Activated CD4-positive, alpha-beta T cell treated with anti-CD3 and anti-CD28 coated beads, Interleukin-2, amount 10 ng/mL, durations not matched to agents 24 days and 14 days (primary cell): ENCODE results near the gene ZNF205. TPM values are rescaled to one million over a fixed set of nuclear protein-coding genes. Genes with fewer than 3 reads are reported as not detected.
A peak's percentile ranks its signal among the peaks of the same experiment; 100 is the strongest.
"Not testable (repeated sequence)": the region's sequence is repeated elsewhere in the genome, so short reads cannot be mapped to it uniquely, and the experiment has no call there.

Source experiments
- DNase-seq: peaks from one replicate; pipeline ENCODE4 v3.0.0; 2022
- H3K27ac Mint-ChIP-seq: one replicate; pipeline ENCODE4 v1.8.0; 2022; ENCODE audit warnings: mild to moderate bottlenecking, mixed read lengths
- H3K27me3 Mint-ChIP-seq: one replicate; pipeline ENCODE4 v1.8.0; 2022; ENCODE audit warnings: mixed read lengths
- H3K36me3 Mint-ChIP-seq: one replicate; pipeline ENCODE4 v1.8.0; 2022; ENCODE audit warnings: low read depth, mild to moderate bottlenecking, mixed read lengths
- H3K4me1 Mint-ChIP-seq: one replicate; pipeline ENCODE4 v1.8.0; 2021; ENCODE audit warnings: mixed read lengths
- H3K4me3 Mint-ChIP-seq: one replicate; pipeline ENCODE4 v1.8.0; 2022; ENCODE audit warnings: mild to moderate bottlenecking, moderate library complexity, mixed read lengths
- H3K9me3 Mint-ChIP-seq: one replicate; pipeline ENCODE4 v1.8.0; 2021; ENCODE audit warnings: mixed read lengths
- intact Hi-C: fragments of 100-400 bp; cut with micrococcal nuclease; formaldehyde crosslinking; loops from one replicate; pipeline ENCODE4 v1.15.1; 2023
- total RNA-seq: library from RNA; stranded (reverse); gene quantifications from 2 replicates; pipeline ENCODE4 v1.2.3, GENCODE V29; 2022

Gene ZNF205
- total RNA-seq, 1 donor from 2014 or later: 0.21 TPM

- peaks cover 29% of the 10 kb centered on the region for H3K4me1 Mint-ChIP-seq
- peak overlapping the region; percentile 90 for H3K27ac Mint-ChIP-seq
- intact Hi-C loops: loop anchor here (1.0 to 5.0 kb wide), 2 partner anchors 8 to 299 kb away; no protein-coding TSS in a partner anchor
- H3K36me3 Mint-ChIP-seq: no peaks in the 10 kb centered on the region
- H3K4me3 Mint-ChIP-seq: peak overlapping the region; percentile 94
- H3K9me3 Mint-ChIP-seq: no peaks in the 10 kb centered on the region
- H3K27me3 Mint-ChIP-seq: peaks cover 18% of the 10 kb centered on the region
- DNase-seq: peak; percentile 96
Measured at GRCh38 chr16:3158510-3159314, 46.3 kb downstream of the ZNF205 start.

- no peak for DNase-seq
- H3K4me1 Mint-ChIP-seq: peaks cover 31% of the 10 kb centered on the region
- H3K9me3 Mint-ChIP-seq: no peaks in the 10 kb centered on the region
- H3K27me3 Mint-ChIP-seq: peaks cover 15% of the 10 kb centered on the region
- intact Hi-C loops: no loop called here
- H3K27ac Mint-ChIP-seq: no peak overlapping the region
- peak overlapping the region; percentile 35 for H3K4me3 Mint-ChIP-seq
- H3K36me3 Mint-ChIP-seq: no peaks in the 10 kb centered on the region
Measured at GRCh38 chr16:3161235-3162018, 49.0 kb downstream of the ZNF205 start.

GRCh38 chr16:3164121-3164991, 52.0 kb downstream of the ZNF205 start:
- Mint-ChIP-seq H3K4me1 (peaks cover 16% of the 10 kb centered on the region), H3K9me3 (no peaks in the 10 kb centered on the region), H3K27ac (no peak overlapping the region), H3K36me3 (no peaks in the 10 kb centered on the region), H3K27me3 (peaks cover 16% of the 10 kb centered on the region), H3K4me3 (no peak overlapping the region)
- intact Hi-C loops: no loop called here
- DNase-seq: no peak

- intact Hi-C loops: no loop called here
- Mint-ChIP-seq H3K4me1 (peaks cover 14% of the 10 kb centered on the region), H3K9me3 (no peaks in the 10 kb centered on the region), H3K36me3 (no peaks in the 10 kb centered on the region), H3K27me3 (peaks cover 24% of the 10 kb centered on the region), H3K27ac (no peak overlapping the region), H3K4me3 (peak overlapping the region; percentile 14)
- no peak for DNase-seq
Measured at GRCh38 chr16:3165111-3165822, 52.9 kb downstream of the ZNF205 start.

GRCh38 chr16:3166505-3166886, 54.1 kb downstream of the ZNF205 start:
- H3K27me3 Mint-ChIP-seq: peaks cover 33% of the 10 kb centered on the region
- peaks cover 2% of the 10 kb centered on the region for H3K36me3 Mint-ChIP-seq
- H3K27ac Mint-ChIP-seq: no peak overlapping the region
- no peak overlapping the region for H3K4me3 Mint-ChIP-seq
- DNase-seq: no peak
- intact Hi-C loops: loop anchor here (1.0 kb wide), 1 partner anchor 35 kb away; no protein-coding TSS in a partner anchor
- H3K9me3 Mint-ChIP-seq: no peaks in the 10 kb centered on the region
- peaks cover 23% of the 10 kb centered on the region for H3K4me1 Mint-ChIP-seq

GRCh38 chr16:3168729-3169128, 56.3 kb downstream of the ZNF205 start:
- H3K9me3 Mint-ChIP-seq, DNase-seq, intact Hi-C loops, H3K27ac Mint-ChIP-seq, H3K36me3 Mint-ChIP-seq, H3K4me3 Mint-ChIP-seq: not testable (repeated sequence)
- Mint-ChIP-seq H3K4me1 (peaks cover 32% of the 10 kb centered on the region), H3K27me3 (peaks cover 45% of the 10 kb centered on the region)

Other genes with a start within 250 kb of the ZNF205 start
- 21.2 and 22.2 TPM in 2 replicates for gene FLYWCH2, start 229.4 kb upstream of the ZNF205 start, total RNA-seq
- gene FLYWCH1, start 200.7 kb upstream of the ZNF205 start, total RNA-seq: 63.9 and 64.5 TPM in 2 replicates
- 0.17 and 0.28 TPM in 2 replicates for gene KREMEN2, start 148.3 kb upstream of the ZNF205 start, total RNA-seq
- gene PAQR4, start 143.2 kb upstream of the ZNF205 start, total RNA-seq: 41.0 and 43.3 TPM in 2 replicates
- 152 TPM in 2 replicates for gene PKMYT1, start 132.1 kb upstream of the ZNF205 start, total RNA-seq
- not detected in 2 replicates for gene CLDN9, start 99.7 kb upstream of the ZNF205 start, total RNA-seq
- not detected in 2 replicates for gene CLDN6, start 94.4 kb upstream of the ZNF205 start, total RNA-seq
- gene TNFRSF12A, start 92.2 kb upstream of the ZNF205 start, total RNA-seq: 7.3 TPM in 2 replicates
- gene HCFC1R1, start 88.6 kb upstream of the ZNF205 start, total RNA-seq: 29.4 TPM in 2 replicates
- gene THOC6, start 88.6 kb upstream of the ZNF205 start, total RNA-seq: 55.3 and 57.0 TPM in 2 replicates
- 0.43 and 0.63 TPM in 2 replicates for gene BICDL2, start 75.6 kb upstream of the ZNF205 start, total RNA-seq
- 8.1 and 10.2 TPM in 2 replicates for gene MMP25, start 66.0 kb upstream of the ZNF205 start, total RNA-seq
- 918 and 934 TPM in 2 replicates for gene IL32, start 46.9 kb upstream of the ZNF205 start, total RNA-seq
- gene ZSCAN10, start 13.3 kb upstream of the ZNF205 start, total RNA-seq: not detected in 2 replicates
- 9.5 and 10.6 TPM in 2 replicates for gene ZNF213, start 22.4 kb downstream of the ZNF205 start, total RNA-seq
- gene OR1F1, start 75.6 kb downstream of the ZNF205 start, total RNA-seq: not detected in 2 replicates
- 13.1 and 13.4 TPM in 2 replicates for gene ZNF200, start 122.6 kb downstream of the ZNF205 start, total RNA-seq
- gene MEFV, start 144.0 kb downstream of the ZNF205 start, total RNA-seq: not detected in 2 replicates
- 27.0 and 31.3 TPM in 2 replicates for gene ZNF263, start 170.9 kb downstream of the ZNF205 start, total RNA-seq
- gene TIGD7, start 192.8 kb downstream of the ZNF205 start, total RNA-seq: 2.3 and 3.2 TPM in 2 replicates
- 26.5 and 33.5 TPM in 2 replicates for gene ZNF75A, start 192.9 kb downstream of the ZNF205 start, total RNA-seq
- gene OR2C1, start 243.3 kb downstream of the ZNF205 start, total RNA-seq: not detected in 2 replicates